ENCODE measurements around the gene TULP4.
"Not testable (repeated sequence)": the region's sequence is repeated elsewhere in the genome, so short reads cannot be mapped to it uniquely, and the experiment has no call there.

TULP4 gene

GRCh38 chr6:158519761-158520160 is 207.5 kb downstream of the TULP4 start:
- DNase-seq (ENCODE audit: insufficient read length, low spot score) = no peak
- FAIRE-seq = no peak
- no peak for TF ChIP-seq CTCF (IDR thresholded peaks at IDR 0.05; ENCODE audit: insufficient read depth, missing control alignments)

GRCh38 chr6:158520975-158521374 is 208.7 kb downstream of the TULP4 start:
- not testable (repeated sequence) for DNase-seq (ENCODE audit: insufficient read length, low spot score); FAIRE-seq

- no peak for FAIRE-seq
- TF ChIP-seq CTCF (IDR thresholded peaks at IDR 0.05; ENCODE audit: insufficient read depth, missing control alignments) = no peak
These were observed 209.5 kb downstream of the TULP4 start for GRCh38 chr6:158521759-158522158.

GRCh38 chr6:158522616-158523015 is 210.4 kb downstream of the TULP4 start:
- DNase-seq (ENCODE audit: insufficient read length, low spot score) = no peak

More at GRCh38 chr6:158521759-158522158, 209.5 kb downstream of the TULP4 start:
- DNase-seq (ENCODE audit: insufficient read length, low spot score) = no peak

GRCh38 chr6:158524311-158524710 is 212.0 kb downstream of the TULP4 start:
- no peak for DNase-seq (ENCODE audit: insufficient read length, low spot score)
- TF ChIP-seq CTCF (IDR thresholded peaks at IDR 0.05; ENCODE audit: insufficient read depth, missing control alignments) = no peak

More at GRCh38 chr6:158522616-158523015, 210.4 kb downstream of the TULP4 start:
- TF ChIP-seq CTCF (IDR thresholded peaks at IDR 0.05; ENCODE audit: insufficient read depth, missing control alignments) = no peak
- no peak for FAIRE-seq

GRCh38 chr6:158527858-158528257 is 215.6 kb downstream of the TULP4 start:
- DNase-seq (ENCODE audit: insufficient read length, low spot score); FAIRE-seq: not testable (repeated sequence)

More at GRCh38 chr6:158524311-158524710, 212.0 kb downstream of the TULP4 start:
- FAIRE-seq = no peak

- FAIRE-seq (no peak), DNase-seq (ENCODE audit: insufficient read length, low spot score) (no peak)
- TF ChIP-seq CTCF (IDR thresholded peaks at IDR 0.05; ENCODE audit: insufficient read depth, missing control alignments) = no peak
These were observed 216.6 kb downstream of the TULP4 start for GRCh38 chr6:158528826-158529225.

GRCh38 chr6:158529629-158530028 is 217.4 kb downstream of the TULP4 start:
- no peak for DNase-seq (ENCODE audit: insufficient read length, low spot score)
- no peak for TF ChIP-seq CTCF (IDR thresholded peaks at IDR 0.05; ENCODE audit: insufficient read depth, missing control alignments)
- no peak for FAIRE-seq
